ENCODE results near the gene MYRF.

Gene MYRF

GRCh38 chr11:61752117-61752924 lies at the start of gene MYRF:
Gene MYRF, plus strand, starts transcription at chr11:61752636. Its CDS starts 109 bp downstream, at chr11:61752745.
- DNase-seq = peak; percentile 49

- no peak for DNase-seq
Observed at GRCh38 chr11:61702701-61703312, 49.6 kb upstream of the MYRF start.

GRCh38 chr11:61704838-61705237 lies 47.6 kb upstream of the MYRF start:
- DNase-seq = no peak

GRCh38 chr11:61706452-61707400 lies 45.7 kb upstream of the MYRF start:
- no peak for DNase-seq

GRCh38 chr11:61707574-61707973 lies 44.9 kb upstream of the MYRF start:
- no peak for DNase-seq

GRCh38 chr11:61709110-61709509 lies 43.3 kb upstream of the MYRF start:
- DNase-seq = no peak

- DNase-seq = no peak
Observed at GRCh38 chr11:61709572-61709971, 42.9 kb upstream of the MYRF start.

- no peak for DNase-seq
Observed at GRCh38 chr11:61710019-61710418, 42.4 kb upstream of the MYRF start.

- DNase-seq = no peak
Observed at GRCh38 chr11:61711037-61711436, 41.4 kb upstream of the MYRF start.

GRCh38 chr11:61711498-61711897 lies 40.9 kb upstream of the MYRF start:
- DNase-seq = no peak

GRCh38 chr11:61712314-61712713 lies 40.1 kb upstream of the MYRF start:
- DNase-seq = no peak

GRCh38 chr11:61712846-61713245 lies 39.6 kb upstream of the MYRF start:
- DNase-seq = no peak

GRCh38 chr11:61713464-61713863 lies 39.0 kb upstream of the MYRF start:
- no peak for DNase-seq

GRCh38 chr11:61713906-61714305 lies 38.5 kb upstream of the MYRF start:
- no peak for DNase-seq

- no peak for DNase-seq
Observed at GRCh38 chr11:61714316-61714715, 38.1 kb upstream of the MYRF start.

GRCh38 chr11:61714916-61715315 lies 37.5 kb upstream of the MYRF start:
- DNase-seq = no peak

GRCh38 chr11:61715867-61716266 lies 36.6 kb upstream of the MYRF start:
- no peak for DNase-seq

- DNase-seq = no peak
Observed at GRCh38 chr11:61716478-61717285, 35.8 kb upstream of the MYRF start.

GRCh38 chr11:61717286-61718033 lies 35.0 kb upstream of the MYRF start:
- no peak for DNase-seq

- DNase-seq = no peak
Observed at GRCh38 chr11:61718046-61718531, 34.3 kb upstream of the MYRF start.

- DNase-seq = peak; percentile 7
Observed at GRCh38 chr11:61718621-61719302, 33.7 kb upstream of the MYRF start.

Data from midbrain (tissue), 1 donor.